ENCODE results near the gene SELP. TPM values are rescaled to one million over a fixed set of nuclear protein-coding genes. Genes with fewer than 3 reads are reported as not detected.

SELP gene
- total RNA-seq, 2 donors from 2014 or later, result 13.7 to 16.7 TPM

DNA sequence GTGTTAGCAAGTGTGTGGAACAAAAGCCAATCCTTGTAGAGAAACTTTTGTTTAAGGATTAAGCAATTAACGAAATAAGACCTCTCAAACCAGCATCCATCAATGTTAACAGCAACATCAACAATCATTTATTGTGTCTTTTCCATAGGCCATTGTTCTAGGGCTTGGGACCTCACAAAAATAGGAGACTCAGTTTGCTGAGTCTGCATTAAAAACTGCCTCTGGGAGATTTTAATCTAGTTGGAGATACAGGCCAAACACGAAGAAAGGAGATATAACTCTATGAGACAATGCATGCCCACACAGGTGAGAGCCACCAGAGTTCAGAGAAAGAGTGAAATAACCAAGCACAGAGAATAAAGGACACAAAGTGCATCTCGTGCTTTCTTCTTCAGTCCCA is 14.4 kb upstream of the SELP start:
- DNase-seq (ENCODE audit: low spot score), result no peak
- no peaks in the 10 kb centered on the region for H3K27me3 ChIP-seq
- no peak overlapping the region for H3K27ac ChIP-seq
- TF ChIP-seq, protein P1, sequence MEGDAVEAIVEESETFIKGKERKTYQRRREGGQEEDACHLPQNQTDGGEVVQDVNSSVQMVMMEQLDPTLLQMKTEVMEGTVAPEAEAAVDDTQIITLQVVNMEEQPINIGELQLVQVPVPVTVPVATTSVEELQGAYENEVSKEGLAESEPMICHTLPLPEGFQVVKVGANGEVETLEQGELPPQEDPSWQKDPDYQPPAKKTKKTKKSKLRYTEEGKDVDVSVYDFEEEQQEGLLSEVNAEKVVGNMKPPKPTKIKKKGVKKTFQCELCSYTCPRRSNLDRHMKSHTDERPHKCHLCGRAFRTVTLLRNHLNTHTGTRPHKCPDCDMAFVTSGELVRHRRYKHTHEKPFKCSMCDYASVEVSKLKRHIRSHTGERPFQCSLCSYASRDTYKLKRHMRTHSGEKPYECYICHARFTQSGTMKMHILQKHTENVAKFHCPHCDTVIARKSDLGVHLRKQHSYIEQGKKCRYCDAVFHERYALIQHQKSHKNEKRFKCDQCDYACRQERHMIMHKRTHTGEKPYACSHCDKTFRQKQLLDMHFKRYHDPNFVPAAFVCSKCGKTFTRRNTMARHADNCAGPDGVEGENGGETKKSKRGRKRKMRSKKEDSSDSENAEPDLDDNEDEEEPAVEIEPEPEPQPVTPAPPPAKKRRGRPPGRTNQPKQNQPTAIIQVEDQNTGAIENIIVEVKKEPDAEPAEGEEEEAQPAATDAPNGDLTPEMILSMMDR (IDR thresholded peaks at IDR 0.05), result no peak
- H3K4me3 ChIP-seq, result no peak overlapping the region
- H3K36me3 ChIP-seq, result no peaks in the 10 kb centered on the region
- H3K4me1 ChIP-seq, result no peaks in the 10 kb centered on the region
- H3K9me3 ChIP-seq, result no peaks in the 10 kb centered on the region

DNA sequence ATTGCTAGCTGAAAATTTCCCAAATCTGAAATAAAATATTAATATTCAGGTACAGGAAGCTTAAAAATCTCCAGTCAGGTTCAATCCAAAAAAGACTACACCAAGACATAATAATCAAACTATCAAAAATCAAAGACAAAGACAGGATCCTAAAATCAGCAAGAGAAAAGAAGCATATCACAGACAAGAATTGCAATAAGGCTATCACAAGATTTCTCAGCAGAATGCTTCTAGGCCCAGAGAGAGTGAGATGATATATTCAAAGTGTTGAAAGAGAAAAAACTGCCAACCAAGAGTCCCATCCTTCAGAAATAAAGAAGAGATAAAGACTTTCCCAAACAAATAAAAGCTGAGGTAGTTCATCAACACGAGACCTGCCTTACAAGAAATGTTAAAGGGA is 5.0 kb upstream of the SELP start:
- Histone ChIP-seq H3K27me3 (no peaks in the 10 kb centered on the region), H3K36me3 (no peaks in the 10 kb centered on the region), H3K27ac (no peak overlapping the region), H3K4me1 (no peaks in the 10 kb centered on the region), H3K4me3 (no peak overlapping the region), H3K9me3 (peaks cover 7 to 42% of the 10 kb centered on the region in 2 donors)
- TF ChIP-seq, protein P1 (IDR thresholded peaks at IDR 0.05), result no peak
- no peak for DNase-seq (ENCODE audit: low spot score)

DNA sequence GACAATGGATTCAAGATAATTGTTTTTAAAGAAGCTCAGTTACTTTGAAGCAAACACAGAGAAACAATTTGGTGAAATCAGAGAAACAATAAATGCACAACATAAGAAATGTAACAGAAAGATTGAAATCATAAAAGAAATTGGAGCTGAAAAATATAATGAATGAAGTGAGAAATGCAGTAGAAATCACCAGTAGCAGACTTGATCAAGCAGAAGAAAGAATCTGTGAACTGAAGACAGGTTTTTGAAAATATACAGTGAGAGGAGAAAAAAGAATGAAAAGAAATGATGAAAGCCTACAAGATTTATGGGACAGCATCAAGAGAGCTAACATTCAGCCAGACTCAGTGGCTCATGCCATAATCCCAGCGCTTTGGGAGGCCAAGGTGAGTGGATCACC is 4.2 kb upstream of the SELP start:
- Histone ChIP-seq H3K4me1 (no peaks in the 10 kb centered on the region), H3K4me3 (no peak overlapping the region), H3K9me3 (peaks cover 7 to 42% of the 10 kb centered on the region in 2 donors), H3K27ac (no peak overlapping the region), H3K27me3 (no peaks in the 10 kb centered on the region), H3K36me3 (no peaks in the 10 kb centered on the region)
- TF ChIP-seq, protein P1 (IDR thresholded peaks at IDR 0.05), result no peak
- no peak for DNase-seq (ENCODE audit: low spot score)

DNA sequence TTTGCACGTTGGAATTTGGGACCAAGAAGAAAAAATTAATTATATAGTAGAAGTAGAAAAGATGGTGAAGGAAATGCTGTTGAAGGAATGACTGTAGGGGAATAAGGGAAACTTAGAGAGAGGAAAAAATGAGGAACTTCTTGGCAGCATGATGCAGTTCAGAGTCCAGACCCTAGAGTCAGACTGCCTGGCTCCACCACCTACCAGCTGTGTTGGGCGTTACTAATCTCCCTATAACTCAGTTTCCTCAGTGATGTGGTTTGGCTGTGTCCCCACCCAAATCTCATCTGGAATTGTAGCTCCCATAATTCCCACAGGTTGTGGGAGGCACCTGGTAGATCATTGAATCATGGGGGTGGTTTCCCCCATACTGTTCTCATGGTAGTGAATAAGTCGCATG is 1.3 kb upstream of the SELP start:
- H3K36me3 ChIP-seq, result no peaks in the 10 kb centered on the region
- H3K4me3 ChIP-seq, result no peak overlapping the region
- H3K27ac ChIP-seq, result no peak overlapping the region
- no peaks in the 10 kb centered on the region for H3K4me1 ChIP-seq
- TF ChIP-seq, protein P1 (IDR thresholded peaks at IDR 0.05), result no peak
- H3K27me3 ChIP-seq, result no peaks in the 10 kb centered on the region
- DNase-seq (ENCODE audit: low spot score), result no peak
- H3K9me3 ChIP-seq, result peaks cover 7 to 33% of the 10 kb centered on the region in 2 donors

DNA sequence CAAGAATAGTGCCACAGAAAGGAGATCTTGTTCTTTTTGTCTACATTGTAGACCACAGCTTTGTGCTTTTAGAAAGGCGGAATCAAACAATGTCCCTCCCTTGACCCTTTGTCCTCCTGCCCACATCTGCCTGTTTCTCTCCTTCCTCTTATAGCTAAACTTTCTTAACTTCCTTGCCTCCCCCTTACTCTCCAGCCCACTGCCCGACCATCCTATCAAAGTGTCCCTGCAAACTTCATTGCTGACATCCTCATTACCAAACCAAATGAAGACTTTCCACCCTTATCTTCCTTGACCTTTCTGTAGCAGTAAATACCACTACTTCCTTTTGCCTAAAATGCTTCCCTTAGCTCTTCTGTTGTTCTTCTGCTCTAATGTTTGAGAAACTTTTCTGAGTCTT is 5.0 kb downstream of the SELP start:
- Histone ChIP-seq H3K4me3 (no peak overlapping the region), H3K36me3 (no peaks in the 10 kb centered on the region), H3K4me1 (no peaks in the 10 kb centered on the region), H3K27ac (no peak overlapping the region), H3K9me3 (no peaks in the 10 kb centered on the region), H3K27me3 (no peaks in the 10 kb centered on the region)
- TF ChIP-seq, protein P1 (IDR thresholded peaks at IDR 0.05), result no peak
- no peak for DNase-seq (ENCODE audit: low spot score)

DNA sequence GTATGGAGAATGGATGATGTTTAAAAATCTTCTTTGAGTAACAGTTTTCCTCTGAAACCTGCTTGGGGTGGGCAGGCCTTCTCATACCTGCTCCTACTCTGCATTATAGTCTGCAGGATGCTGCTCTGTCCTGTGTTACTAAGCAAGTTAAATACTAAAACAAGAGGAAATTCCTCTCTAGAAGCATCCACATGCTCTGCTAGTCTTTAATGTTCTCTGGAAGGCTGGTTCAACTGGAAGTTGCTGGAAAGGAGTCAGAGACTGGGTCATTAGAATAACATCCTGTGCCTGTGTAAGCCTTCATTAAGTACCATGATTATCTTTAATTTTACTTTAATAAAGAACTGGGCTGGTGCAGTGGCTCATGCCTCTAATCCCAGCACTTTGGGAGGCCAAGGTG is 5.8 kb downstream of the SELP start:
- Histone ChIP-seq H3K9me3 (no peaks in the 10 kb centered on the region), H3K27ac (no peak overlapping the region)
- TF ChIP-seq, protein P1 (IDR thresholded peaks at IDR 0.05), result no peak

More for the DNA sequence above, 5.8 kb downstream of the SELP start:
- no peak for DNase-seq (ENCODE audit: low spot score)
- no peaks in the 10 kb centered on the region for H3K4me1 ChIP-seq
- H3K27me3 ChIP-seq, result no peaks in the 10 kb centered on the region
- no peaks in the 10 kb centered on the region for H3K36me3 ChIP-seq
- no peak overlapping the region for H3K4me3 ChIP-seq

Measured in right atrium auricular region (tissue), 2 donors.